Prostate gland (tissue), 2 donors: ENCODE results near the gene CACNA1S.

Experiments used
- POLR2A ChIP-seq: fragments of 450-650 bp; IDR thresholded peaks from one replicate; pipeline ENCODE4 v1.6.1; 2016; ENCODE audit warnings: antibody characterized with exemption, mild to moderate bottlenecking
- POLR2AphosphoS5 ChIP-seq: sonication (generic); formaldehyde crosslinking; IDR thresholded peaks from one replicate; pipeline ENCODE4 v1.6.1; 2017; ENCODE audit warnings: antibody characterized with exemption
- TF ChIP-seq, protein P1 (sequence below), 4 experiments: fragments of 200-600 bp in 2 of 4; fragments of 450-650 bp in 2 of 4; sonication (generic) in 2 of 4; IDR thresholded peaks; 1 replicate in 3 of 4; 2 replicates in 1 of 4; pipeline ENCODE4 v1.5.1; 2016 to 2019; ENCODE audit warnings: antibody characterized with exemption in 4 of 4, mild to moderate bottlenecking in 2 of 4, moderate library complexity in 2 of 4

DNA sequence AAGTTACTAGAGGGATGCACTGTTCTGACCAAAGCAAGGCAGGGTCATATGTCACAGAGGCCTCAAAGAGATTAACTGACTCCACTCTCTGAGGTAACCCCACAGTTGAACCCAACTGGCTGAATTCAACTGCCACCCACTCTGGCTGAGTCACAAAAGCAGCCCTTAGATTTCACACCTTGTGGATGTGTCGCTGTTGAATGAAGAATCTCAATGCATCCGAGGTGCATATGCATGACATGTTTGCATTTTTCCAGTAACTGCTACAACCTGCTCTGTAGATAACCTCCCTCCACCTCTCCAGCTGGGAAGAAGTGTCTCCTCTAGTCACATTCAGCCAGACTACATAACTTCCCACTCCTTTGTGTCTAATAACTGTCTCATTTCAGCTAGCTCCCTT, 60.8 kb downstream of the CACNA1S start:
- TF ChIP-seq, protein P1, sequence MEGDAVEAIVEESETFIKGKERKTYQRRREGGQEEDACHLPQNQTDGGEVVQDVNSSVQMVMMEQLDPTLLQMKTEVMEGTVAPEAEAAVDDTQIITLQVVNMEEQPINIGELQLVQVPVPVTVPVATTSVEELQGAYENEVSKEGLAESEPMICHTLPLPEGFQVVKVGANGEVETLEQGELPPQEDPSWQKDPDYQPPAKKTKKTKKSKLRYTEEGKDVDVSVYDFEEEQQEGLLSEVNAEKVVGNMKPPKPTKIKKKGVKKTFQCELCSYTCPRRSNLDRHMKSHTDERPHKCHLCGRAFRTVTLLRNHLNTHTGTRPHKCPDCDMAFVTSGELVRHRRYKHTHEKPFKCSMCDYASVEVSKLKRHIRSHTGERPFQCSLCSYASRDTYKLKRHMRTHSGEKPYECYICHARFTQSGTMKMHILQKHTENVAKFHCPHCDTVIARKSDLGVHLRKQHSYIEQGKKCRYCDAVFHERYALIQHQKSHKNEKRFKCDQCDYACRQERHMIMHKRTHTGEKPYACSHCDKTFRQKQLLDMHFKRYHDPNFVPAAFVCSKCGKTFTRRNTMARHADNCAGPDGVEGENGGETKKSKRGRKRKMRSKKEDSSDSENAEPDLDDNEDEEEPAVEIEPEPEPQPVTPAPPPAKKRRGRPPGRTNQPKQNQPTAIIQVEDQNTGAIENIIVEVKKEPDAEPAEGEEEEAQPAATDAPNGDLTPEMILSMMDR (IDR thresholded peaks at IDR 0.05) = no peak
- TF ChIP-seq POLR2A (no peak), POLR2AphosphoS5 (no peak)
